NOMO-1 (cell line): ENCODE data around the gene SMARCA4.
"Not testable (repeated sequence)": the region's sequence is repeated elsewhere in the genome, so short reads cannot be mapped to it uniquely, and the experiment has no call there.

Experiments used
- DNase-seq, 2 experiments: peaks; one replicate each; lab custom pipeline; 2025; ENCODE audit not compliant: unreplicated experiment in 2 of 2; lab: John Stamatoyannopoulos, UW

The SMARCA4 gene

DNA sequence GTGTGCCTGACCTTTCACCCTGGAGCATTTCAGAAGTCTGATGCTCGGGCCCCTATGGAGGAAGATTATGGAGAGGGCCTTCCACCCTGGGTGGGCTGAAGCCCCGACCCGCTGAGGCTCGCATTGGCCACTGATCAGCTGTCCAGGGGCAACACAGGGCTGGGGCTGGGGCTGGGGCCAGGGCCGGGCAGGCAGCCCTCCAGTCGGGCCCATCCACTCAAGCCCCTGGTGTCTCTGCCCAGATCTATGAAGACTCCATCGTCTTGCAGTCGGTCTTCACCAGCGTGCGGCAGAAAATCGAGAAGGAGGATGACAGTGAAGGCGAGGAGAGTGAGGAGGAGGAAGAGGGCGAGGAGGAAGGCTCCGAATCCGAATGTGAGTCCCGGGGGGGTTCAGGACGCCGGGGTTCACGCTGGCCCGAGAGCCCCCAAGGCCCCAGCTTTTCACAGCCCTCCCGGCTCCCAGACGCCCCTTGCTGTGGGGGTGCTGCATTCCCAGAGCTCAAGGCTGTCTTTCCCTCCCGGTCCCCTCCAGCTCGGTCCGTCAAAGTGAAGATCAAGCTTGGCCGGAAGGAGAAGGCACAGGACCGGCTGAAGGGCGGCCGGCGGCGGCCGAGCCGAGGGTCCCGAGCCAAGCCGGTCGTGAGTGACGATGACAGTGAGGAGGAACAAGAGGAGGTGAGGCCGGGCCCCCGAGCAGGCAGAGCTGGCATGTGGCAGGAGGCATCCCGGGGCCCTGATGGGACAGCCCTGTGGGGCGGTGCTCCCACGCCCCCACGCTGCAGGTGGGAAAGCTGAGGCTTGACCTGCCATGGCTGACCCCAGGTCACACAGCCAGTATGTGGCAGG lies 98.9 kb downstream of the SMARCA4 start:
- DNase-seq: no peak

DNA sequence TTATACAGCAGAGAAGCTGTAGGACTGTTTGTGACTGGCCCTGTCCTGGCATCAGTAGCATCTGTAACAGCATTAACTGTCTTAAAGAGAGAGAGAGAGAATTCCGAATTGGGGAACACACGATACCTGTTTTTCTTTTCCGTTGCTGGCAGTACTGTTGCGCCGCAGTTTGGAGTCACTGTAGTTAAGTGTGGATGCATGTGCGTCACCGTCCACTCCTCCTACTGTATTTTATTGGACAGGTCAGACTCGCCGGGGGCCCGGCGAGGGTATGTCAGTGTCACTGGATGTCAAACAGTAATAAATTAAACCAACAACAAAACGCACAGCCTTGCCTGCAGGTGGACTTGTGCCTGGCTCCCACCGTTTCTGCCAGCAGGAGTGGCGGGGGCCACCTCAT lies 101.1 kb downstream of the SMARCA4 start:
- no peak for DNase-seq

DNA sequence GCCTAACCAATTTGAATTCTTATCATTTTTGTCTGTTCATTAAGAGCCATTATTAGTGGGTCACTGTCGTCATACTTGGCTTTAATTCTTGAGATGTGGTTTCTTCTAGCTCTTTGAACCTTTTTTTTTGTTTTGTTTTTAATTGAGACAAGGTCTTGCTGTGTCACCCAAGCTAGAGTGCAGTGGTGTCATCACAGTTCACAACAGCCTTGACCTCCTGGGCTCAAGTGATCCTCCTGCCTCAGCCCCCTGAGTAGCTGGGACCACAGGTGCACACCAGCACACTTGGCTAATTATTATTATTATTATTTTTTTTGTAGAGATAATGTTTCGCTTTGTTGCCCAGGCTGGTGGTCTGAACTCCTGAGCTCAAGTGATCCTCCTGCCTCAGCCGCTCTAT lies 102.6 kb downstream of the SMARCA4 start:
- DNase-seq: no peak

DNA sequence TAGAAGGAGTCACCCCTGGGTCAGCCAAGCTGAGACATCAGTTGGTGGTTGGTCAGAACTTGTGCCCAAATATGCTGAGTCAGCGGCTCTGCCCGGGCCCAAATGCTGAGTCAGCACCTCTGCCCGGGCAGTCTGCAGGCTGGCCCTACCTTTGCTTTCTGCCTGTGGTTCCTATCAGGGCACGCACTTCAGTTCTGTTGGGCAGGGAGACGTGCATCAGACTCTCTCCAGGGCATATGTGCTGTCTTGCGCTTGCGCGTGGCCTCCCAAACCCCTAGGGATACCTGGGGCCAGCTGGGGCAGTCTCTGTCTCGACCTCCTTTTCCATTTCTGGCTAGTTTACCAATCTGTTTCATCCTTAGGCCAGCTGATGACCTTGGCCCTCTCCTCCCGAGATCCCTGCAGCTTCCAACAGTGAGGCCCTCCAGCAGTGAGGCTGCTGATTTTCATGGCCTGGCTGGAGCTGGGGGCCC lies 104.0 kb downstream of the SMARCA4 start:
- DNase-seq: no peak

DNA sequence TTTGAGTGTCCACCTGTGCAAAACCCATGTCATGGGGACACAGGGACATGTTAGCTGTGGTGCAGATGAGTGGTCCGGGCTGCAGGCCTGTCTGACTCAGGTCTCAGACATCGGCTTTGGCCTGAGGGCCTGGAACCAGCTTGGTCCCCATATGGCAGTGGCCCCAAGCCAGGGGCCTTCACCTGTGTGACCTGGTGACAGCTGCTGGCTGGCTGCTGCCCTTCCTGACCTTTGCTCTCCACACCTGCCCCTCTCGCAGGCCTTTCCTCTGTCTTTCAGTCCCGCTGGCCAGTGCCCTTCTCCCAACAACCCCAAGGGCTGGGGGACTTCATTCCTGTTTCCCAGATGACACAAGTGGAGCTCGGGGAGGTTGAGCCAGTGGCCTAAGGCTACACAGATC lies 105.5 kb downstream of the SMARCA4 start:
- DNase-seq: no peak

DNA sequence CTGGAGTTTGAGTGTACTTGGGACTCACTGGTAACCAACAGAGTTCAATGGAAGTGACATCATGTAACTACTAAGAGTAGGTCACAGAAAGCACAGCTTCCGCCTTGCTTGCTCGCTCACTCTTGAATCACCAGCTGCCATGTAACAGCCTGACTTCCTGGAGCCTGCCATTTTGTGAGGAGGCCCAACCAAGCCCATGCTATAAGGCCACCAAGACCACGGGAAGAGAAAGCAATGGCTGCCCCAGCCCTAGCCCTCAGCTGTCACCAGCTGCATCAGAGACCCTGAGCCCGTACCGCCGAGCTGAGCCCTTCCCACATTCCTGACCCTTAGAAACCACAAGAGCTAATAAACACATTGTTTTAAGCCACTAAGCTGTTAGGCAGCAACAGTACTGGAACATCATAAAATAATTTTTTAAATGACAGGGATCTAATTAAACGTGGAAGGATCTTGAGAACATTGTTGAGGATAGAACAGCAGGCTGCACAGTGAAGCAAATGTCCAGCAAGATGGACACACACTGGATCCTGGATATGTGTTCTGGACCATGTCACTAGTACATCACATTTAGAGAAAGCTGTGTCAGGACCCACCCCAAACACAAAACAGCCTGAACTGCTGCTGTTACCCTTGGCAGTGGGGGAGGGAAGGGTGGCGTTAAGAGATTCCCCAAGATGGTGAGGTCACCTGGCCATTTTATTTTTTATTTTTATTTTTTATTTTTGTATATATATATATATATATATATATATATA lies 106.7 kb downstream of the SMARCA4 start:
- DNase-seq: no peak

DNA sequence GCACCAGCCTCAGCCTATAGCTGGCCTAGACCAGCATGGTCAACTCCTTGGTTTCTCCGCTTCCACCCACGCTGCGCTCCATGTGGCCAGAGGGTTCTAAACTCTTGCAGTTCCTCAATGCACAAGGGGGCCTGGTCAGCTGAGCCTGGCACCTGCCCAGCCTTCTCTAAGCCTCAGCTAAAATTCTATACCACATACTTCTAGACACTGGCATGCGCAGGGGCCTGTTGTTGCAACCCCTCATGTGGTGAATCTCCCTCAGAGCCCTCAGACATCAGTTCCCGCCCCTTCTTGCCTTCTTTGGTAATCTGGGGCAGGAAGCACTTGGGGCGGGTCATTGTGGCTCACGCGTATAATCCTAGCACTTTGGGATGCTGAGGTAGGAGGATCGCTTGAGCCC lies 108.7 kb downstream of the SMARCA4 start:
- no peak for DNase-seq

DNA sequence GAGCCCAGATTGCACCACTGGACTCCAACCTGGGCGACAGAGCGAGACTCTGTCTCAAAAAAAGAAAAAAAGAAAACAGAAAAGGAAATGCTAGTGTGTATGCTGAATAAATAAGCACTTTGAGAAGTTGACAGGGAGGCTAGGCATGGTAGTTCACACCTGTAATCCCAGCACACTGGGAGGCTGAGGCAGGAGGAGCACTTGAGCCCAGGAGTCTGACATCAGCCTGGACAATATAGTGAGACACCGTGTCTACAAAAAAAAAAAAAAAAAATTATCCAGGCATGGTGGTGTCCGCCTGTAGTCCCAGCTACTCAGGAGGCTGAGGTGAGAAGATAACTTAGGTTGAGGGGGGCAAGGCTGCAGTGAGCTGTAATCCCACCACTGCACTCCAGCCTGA lies 109.3 kb downstream of the SMARCA4 start:
- DNase-seq: no peak

DNA sequence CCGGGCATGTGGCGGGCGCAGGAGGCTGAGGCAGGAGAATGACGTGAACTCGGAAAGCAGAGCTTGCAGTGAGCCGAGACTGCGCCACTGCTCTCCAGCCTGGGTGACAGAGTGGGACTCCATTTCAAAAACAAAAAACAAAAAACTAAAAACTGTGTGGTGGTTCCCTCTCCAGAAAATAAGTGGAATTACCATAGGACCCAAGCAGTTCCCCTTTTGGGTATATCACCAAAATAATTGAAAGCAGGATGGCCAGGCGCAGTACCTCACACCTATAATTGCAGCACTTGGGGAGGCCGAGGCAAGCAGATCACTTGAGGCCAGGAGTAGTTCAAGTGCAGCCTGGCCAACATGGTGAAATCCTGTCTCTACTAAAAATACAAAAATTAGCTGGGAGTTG lies 112.7 kb downstream of the SMARCA4 start:
- no peak for DNase-seq

DNA sequence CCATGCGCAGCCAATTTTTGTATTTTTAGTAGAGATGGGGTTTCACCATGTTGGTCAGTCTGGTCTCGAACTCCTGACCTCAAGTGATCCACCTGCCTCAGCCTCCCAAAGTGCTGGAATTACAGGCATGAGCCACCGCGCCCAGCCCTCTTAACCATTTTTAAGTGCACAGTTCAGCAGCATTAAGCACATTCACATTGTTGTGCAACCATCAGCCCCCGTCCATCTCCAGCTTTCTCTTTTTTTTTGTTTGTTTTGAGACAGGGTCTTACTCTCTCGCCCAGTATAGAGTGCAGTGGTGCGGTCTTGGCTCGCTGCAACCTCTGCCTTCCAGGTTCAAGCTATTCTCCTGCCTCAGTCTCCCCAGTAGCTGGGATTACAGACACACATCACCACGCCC lies 116.0 kb downstream of the SMARCA4 start:
- DNase-seq: not testable (repeated sequence)

DNA sequence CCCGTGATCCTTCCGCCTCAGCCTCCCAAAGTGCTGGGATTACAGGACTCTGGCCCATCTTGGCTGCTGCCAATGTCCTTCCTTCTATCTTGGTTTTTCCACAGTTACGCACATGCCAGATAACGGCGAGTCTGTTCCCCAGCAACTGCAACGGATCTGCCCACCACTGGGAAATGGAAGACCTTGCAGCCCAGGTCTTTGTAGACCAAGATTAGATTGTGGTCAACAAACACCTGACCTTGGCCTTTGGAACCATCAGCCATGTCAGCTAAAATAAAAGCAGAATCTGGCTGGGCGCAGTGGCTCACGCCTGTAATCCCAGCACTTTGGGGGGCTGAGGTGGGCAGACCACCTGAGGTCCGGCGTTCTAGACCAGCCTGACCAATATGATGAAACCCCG lies 118.1 kb downstream of the SMARCA4 start:
- no peak for DNase-seq

DNA sequence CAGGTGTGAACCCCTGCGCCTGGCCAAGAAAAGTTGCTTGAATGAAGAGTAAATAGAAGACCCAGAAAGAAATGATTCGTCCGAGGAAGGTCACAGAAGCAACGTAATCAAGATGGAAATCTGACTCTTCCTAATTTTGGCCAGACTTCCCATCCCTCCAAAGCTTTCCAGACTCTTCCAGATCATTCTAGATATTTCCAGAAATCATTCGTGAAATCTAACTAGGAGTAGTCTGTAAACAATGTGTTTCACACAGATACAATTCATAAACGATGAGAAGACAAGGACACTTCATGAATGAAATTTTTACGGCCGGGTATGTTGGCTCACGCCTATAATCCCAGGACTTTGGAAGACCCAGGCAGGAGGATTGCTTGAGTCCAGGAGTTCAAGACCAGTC lies 119.2 kb downstream of the SMARCA4 start:
- no peak for DNase-seq

DNA sequence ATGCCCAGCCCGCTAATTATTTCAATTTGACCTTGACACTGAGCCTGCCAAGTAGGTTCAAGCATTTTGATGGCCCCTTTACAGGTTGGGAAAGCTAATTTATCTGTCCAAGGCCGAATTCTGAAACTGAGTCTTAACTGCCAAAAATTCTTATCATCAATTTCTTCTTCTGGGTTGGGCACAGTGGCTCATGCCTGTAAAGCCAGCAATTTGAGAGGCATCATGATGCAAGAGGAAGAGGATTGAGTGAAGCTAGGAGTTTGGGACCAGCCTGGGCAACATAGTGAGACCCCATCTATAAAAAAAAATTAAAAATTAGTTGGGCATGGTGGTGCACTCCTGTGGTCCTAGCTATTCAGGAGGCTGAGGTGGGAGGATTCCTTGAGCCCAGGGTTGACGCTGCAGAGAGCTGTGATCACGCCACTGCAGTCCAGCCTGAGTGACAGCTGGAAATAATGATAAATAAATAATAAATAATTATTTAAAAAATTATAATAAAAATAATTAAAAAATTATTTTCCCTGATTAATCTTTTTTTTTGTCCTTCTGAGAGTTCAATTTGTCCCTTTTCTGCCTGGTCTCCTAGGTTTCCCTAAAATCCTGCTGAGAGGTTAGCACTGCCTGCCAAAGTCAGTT lies 127.2 kb downstream of the SMARCA4 start:
- DNase-seq: no peak

DNA sequence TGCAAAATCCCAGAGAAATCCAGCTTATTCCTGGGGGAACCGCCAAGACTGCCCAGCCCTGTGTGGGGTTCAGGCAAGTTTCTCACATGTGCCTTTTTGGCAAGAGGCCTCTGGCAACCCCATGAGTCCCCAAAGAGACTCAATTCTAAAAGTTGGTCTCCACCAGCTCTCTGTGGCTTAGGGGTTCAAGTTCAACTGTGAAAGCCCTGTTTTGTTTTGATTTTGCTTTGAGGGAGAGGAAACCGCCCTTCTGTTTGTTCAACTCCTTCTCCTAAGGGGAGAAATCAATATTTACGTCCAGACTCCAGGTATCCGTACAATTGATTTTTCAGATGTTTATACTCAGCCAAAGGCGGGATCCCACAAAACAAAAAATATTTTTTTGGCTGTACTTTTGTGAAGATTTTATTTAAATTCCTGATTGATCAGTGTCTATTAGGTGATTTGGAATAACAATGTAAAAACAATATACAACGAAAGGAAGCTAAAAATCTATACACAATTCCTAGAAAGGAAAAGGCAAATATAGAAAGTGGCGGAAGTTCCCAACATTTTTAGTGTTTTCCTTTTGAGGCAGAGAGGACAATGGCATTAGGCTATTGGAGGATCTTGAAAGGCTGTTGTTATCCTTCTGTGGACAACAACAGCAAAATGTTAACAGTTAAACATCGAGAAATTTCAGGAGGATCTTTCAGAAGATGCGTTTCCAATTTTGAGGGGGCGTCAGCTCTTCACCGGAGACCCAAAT lies 127.8 kb downstream of the SMARCA4 start:
- no peak for DNase-seq

DNA sequence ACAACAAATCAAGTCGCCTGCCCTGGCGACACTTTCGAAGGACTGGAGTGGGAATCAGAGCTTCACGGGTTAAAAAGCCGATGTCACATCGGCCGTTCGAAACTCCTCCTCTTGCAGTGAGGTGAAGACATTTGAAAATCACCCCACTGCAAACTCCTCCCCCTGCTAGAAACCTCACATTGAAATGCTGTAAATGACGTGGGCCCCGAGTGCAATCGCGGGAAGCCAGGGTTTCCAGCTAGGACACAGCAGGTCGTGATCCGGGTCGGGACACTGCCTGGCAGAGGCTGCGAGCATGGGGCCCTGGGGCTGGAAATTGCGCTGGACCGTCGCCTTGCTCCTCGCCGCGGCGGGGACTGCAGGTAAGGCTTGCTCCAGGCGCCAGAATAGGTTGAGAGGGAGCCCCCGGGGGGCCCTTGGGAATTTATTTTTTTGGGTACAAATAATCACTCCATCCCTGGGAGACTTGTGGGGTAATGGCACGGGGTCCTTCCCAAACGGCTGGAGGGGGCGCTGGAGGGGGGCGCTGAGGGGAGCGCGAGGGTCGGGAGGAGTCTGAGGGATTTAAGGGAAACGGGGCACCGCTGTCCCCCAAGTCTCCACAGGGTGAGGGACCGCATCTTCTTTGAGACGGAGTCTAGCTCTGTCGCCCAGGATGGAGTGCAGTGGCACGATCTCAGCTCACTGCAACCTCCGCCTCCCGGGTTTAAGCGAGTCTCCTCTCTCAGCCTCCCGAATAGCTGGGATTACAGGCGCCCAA lies 128.6 kb downstream of the SMARCA4 start, which contains the start of gene LDLR:
LDLR (plus strand) TSS at position 210 of the 760 bp plus-strand sequence; CDS start at position 296, 86 bp downstream.
- peak; percentile 86 to 96 for DNase-seq

DNA sequence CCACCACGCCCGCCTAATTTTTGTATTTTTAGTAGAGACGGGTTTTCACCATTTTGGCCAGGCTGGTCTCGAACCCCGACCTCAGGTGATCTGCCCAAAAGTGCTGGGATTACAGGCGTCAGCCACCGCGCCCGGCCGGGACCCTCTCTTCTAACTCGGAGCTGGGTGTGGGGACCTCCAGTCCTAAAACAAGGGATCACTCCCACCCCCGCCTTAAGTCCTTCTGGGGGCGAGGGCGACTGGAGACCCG lies 129.1 kb downstream of the SMARCA4 start:
- not testable (repeated sequence) for DNase-seq

DNA sequence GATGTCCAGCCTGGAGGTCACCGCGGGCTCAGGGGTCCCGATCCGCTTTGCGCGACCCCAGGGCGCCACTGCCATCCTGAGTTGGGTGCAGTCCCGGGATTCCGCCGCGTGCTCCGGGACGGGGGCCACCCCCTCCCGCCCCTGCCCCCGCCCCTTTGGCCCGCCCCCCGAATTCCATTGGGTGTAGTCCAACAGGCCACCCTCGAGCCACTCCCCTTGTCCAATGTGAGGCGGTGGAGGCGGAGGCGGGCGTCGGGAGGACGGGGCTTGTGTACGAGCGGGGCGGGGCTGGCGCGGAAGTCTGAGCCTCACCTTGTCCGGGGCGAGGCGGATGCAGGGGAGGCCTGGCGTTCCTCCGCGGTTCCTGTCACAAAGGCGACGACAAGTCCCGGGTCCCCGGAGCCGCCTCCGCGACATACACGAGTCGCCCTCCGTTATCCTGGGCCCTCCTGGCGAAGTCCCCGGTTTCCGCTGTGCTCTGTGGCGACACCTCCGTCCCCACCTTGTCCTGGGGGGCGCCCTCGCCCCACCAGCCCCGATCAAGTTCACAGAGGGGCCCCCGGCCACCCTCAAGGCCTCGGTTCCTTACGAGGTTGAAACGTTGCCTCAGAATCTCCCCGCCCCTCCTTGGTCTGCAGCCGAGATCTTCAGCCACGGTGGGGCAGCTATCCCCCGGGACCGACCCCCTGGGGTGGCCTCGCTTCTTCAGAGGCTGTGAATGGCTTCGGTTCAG lies 129.6 kb downstream of the SMARCA4 start:
- DNase-seq: peak; percentile 96 to 97

DNA sequence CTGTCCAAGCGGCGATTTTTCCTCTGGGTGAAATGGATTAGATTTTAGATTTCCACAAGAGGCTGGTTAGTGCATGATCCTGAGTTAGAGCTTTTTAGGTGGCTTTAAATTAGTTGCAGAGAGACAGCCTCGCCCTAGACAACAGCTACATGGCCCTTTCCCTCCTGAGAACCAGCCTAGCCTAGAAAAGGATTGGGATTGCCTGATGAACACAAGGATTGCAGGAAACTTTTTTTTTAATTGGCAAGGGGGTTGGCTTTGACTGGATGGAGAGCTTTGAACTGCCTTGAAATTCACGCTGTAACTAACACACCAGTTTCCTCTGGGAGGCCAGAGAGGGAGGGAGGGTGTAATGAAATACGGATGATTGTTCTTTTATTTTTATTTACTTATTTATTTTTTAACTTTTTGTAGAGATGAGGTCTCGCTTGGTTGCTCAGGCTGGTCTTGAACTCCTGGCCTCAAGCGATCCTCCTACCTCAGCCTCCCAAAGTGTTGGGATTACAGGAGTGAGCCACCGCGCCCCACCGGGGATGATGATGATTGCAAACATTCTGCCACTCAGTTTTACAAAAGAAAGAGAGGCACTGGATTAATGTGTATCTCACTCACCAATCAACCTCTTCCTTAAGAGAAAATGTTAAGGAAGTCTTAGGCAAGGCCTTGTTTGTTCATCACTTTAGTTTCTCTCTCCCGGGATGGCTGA lies 130.3 kb downstream of the SMARCA4 start:
- DNase-seq: no peak

DNA sequence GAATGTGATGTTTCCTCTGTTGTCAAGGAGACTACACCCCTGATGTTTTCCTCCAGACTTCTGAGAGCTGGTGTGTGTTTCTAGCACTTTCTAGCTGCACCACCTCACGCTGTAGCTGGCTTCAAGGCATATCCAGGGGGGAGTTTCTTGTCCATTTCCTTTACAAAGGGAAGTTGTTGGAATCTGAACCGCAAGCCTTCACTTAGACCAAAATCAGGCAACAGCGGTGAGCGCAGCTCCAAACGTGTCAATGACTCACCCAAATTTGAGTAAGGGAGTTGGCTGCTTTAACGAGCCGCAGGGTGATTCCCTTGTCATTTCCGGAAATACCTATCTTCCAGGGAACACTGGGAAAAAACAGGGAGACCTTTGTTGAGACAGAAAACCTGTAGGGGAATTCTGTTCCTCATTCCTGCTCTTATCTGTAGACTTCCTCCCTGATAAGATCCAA lies 130.9 kb downstream of the SMARCA4 start:
- peak; percentile 52 to 68 for DNase-seq
